ENCODE results near the gene SMR3A.

- TF ChIP-seq POLR2A (IDR thresholded peaks at IDR 0.05; ENCODE audit: low read depth) (no peak), CTCF (IDR thresholded peaks at IDR 0.05) (no peak), POLR2AphosphoS5 (IDR thresholded peaks at IDR 0.05) (no peak)
Measured at GRCh38 chr4:70326052-70326451, 34.5 kb upstream of the SMR3A start.

All from esophagus muscularis mucosa (tissue), 3 donors.